SU-DHL-6 (cell line): ENCODE results near the gene USP24.

Experiments used
- EZH2phosphoT487 ChIP-seq: fragments of 200-600 bp; sonication (generic), shearing (Covaris generic); conservative IDR thresholded peaks from 2 replicates; pipeline ENCODE4 v1.6.1; 2018; ENCODE audit warnings: mild to moderate bottlenecking, antibody characterized with exemption, low read length, moderate library complexity, mixed read lengths
- TF ChIP-seq, protein P1 (sequence below): fragments of 200-600 bp; sonication (generic); IDR thresholded peaks from one replicate; pipeline ENCODE4 v1.5.1; 2017; ENCODE audit warnings: antibody characterized with exemption, mild to moderate bottlenecking, low read length, moderate library complexity; ENCODE audit not compliant: insufficient read depth, poor library complexity, severe bottlenecking

DNA sequence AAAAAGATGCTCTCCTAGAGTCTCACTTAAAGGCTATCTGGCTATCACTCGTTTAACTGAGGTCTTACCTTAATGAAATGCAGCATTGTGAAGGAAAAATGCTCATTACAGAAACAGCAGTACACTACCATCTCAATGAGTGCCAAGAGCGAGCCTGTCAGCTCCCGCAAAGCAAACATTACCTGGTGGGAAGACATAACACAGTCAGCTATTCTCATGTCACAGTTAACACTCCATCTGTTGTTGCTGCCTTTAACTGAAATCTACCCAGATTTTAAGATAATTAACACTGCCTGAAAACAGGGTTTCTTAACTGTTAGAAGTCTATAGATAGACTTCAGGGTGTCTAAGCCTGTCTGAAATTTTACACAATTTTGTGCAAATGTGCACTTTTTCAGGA lies 136.7 kb downstream of the USP24 start:
- TF ChIP-seq, protein P1, sequence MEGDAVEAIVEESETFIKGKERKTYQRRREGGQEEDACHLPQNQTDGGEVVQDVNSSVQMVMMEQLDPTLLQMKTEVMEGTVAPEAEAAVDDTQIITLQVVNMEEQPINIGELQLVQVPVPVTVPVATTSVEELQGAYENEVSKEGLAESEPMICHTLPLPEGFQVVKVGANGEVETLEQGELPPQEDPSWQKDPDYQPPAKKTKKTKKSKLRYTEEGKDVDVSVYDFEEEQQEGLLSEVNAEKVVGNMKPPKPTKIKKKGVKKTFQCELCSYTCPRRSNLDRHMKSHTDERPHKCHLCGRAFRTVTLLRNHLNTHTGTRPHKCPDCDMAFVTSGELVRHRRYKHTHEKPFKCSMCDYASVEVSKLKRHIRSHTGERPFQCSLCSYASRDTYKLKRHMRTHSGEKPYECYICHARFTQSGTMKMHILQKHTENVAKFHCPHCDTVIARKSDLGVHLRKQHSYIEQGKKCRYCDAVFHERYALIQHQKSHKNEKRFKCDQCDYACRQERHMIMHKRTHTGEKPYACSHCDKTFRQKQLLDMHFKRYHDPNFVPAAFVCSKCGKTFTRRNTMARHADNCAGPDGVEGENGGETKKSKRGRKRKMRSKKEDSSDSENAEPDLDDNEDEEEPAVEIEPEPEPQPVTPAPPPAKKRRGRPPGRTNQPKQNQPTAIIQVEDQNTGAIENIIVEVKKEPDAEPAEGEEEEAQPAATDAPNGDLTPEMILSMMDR, result no peak
- no peak for TF ChIP-seq EZH2phosphoT487
